GM19452 (cell line): ENCODE data around the gene DENND4C.
"Not testable (repeated sequence)": the region's sequence is repeated elsewhere in the genome, so short reads cannot be mapped to it uniquely, and the experiment has no call there.

ENCODE experiments used
- ATAC-seq: cut with Tn5 transposase; IDR thresholded peaks from one replicate; pipeline ENCODE4 v1.9.1; 2021; ENCODE audit not compliant: unreplicated experiment

Gene DENND4C

DNA sequence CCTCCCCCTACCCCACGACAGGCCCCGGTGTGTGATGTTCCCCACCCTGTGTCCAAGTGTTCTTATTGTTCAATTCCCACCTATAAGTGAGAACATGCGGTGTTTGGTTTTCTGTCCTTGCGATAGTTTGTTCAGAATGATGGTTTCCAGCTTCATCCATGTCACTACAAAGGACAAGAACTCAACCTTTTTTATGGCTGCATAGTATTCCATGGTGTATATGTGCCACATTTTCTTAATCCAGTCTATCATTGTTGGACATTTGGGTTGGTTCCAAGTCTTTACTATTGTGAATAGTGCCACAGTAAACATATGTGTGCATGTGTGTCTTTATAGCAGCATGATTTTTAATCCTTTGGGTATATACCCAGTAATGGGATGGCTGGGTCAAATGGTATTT, 35.1 kb downstream of the DENND4C start:
- ATAC-seq, result not testable (repeated sequence)

DNA sequence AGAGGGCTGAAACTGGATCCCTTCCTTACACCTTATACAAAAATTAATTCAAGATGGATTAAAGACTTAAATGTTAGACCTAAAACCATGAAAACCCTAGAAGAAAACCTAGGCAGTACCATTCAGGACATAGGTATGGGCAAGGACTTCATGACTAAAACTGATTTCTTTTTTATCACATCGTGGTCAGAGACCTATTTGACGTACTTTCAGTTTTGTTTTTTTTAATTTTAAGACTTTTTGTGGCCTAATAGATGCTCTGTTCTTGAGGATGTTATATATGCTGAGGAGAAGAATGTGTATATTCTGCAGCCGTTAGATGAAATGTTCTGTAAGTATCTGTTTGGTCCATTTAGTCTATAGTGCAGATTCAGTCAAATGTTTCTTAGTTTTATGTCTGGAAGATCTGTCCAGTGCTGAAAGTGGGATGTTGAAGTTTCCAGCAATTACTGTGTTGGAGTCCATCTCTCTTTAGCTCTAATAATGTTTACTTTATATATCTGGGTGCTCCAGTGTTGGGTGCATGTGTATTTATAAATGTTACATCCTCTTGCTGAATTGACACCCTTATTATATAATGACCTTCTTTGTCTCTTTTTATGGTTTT, 36.4 kb downstream of the DENND4C start:
- not testable (repeated sequence) for ATAC-seq

DNA sequence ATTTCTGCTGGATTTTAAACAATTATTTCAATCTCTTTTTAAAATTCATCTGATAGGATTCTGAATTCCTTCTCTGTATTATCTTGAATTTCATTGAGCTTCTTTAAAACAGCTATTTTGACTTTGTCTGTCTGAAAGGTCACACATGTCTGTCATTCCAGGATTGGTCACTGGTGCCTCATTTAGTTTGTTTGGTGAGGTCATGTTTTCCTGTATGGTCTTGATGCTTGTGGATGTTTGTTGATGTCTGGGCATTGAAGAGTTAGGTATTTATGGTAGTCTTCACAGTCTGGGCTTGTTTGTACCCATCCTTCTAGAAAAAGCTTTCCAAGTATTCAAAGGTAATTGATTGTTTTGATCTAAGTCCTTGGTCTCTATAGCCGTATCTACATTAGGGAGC, 39.1 kb downstream of the DENND4C start:
- no peak for ATAC-seq

DNA sequence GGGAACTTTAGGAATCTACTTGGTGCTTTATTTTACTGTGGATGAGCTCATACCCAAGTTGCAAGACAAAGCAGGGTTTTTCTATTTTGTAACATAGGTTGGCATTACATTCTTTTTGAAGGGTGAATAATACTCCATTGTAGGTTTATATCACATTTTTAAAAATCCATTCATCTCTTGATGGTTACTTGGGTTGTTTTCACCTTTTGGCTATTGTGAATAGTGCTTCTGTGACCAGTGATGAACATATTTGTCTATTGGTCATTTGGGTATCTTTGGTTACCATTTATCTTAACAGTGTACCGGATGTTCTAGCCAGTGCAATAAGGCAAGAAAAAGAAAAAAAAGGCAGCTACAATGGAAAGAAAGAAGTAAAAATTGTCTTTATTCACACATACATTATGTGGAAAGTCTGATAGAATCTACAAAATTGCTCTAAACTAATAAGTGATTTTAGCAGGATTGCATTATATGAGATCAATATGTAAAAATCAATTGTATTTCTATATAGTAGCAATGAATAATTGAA, 40.0 kb downstream of the DENND4C start:
- no peak for ATAC-seq

DNA sequence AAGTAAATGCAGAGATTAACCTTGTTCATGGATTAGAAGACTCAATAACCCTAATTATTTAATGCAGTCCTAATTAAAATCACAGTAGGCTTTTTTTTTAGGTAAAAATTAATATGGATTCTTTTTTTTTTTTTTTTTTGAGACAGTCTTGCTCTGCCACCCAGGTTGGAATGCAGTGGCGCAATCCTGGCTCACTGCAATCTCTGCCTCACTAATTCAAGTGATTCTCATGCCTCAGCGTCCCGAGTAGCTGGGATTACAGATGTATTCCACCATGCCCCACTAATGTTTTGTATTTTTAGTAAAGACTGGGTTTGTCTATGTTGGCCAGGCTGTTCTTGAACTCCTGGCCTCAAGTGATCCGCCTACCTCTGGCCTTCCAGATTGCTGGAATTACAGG, 40.6 kb downstream of the DENND4C start:
- ATAC-seq, result no peak

- ATAC-seq, result no peak
Measured at GRCh38 chr9:19281801-19282200, 51.3 kb downstream of the DENND4C start.

- ATAC-seq, result no peak
Measured at GRCh38 chr9:19283072-19283710, 52.7 kb downstream of the DENND4C start.

DNA sequence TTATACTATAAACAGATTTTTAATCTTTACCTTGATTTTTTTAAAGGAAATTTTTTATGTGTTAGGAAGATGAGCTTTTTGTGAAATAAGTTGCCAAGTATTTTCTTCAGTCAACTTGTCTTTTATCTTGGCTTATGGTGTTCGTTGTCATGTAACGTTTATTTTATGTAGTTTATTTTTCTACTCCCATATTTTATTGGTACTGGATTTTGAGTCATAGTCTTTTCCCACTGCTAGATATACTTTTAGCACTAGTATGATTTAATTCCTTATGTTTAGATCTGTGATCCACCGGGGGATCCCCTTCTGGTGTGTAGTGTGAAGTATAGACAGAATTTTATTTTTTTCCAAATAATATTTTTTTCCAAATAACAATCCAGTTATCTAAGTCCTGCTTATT, 54.2 kb downstream of the DENND4C start:
- no peak for ATAC-seq

- ATAC-seq, result no peak
Measured at GRCh38 chr9:19286634-19287188, 56.2 kb downstream of the DENND4C start.

- ATAC-seq, result no peak
Measured at GRCh38 chr9:19288081-19288480, 57.6 kb downstream of the DENND4C start.

DNA sequence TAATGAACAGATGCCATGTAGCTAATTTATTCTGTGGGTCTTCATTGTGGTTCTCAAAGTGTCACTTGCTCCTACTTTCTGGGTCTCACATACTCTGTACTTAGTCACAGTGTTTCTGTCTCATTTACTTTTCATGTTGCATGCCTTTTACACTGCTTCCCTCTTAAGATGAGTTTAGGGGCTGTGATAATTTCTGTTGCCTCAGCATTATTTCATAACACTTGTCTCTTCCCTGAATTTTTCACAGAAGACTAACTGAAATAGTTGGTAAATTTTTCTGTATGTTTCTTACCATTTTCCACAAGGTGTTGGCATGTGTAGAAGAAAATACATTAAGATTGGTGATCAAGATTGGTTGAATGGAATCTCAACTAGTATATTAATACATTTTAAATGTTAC, 59.6 kb downstream of the DENND4C start:
- no peak for ATAC-seq

GRCh38 chr9:19294219-19294618, 63.7 kb downstream of the DENND4C start:
- no peak for ATAC-seq

GRCh38 chr9:19298436-19299000, 68.0 kb downstream of the DENND4C start:
- no peak for ATAC-seq

- no peak for ATAC-seq
Measured at GRCh38 chr9:19303216-19303615, 72.7 kb downstream of the DENND4C start.

GRCh38 chr9:19306568-19306967, 76.1 kb downstream of the DENND4C start:
- ATAC-seq, result no peak

GRCh38 chr9:19310246-19310645, 79.8 kb downstream of the DENND4C start:
- no peak for ATAC-seq

GRCh38 chr9:19313573-19313972, 83.1 kb downstream of the DENND4C start:
- ATAC-seq, result no peak

- no peak for ATAC-seq
Measured at GRCh38 chr9:19320495-19320894, 90.0 kb downstream of the DENND4C start.

DNA sequence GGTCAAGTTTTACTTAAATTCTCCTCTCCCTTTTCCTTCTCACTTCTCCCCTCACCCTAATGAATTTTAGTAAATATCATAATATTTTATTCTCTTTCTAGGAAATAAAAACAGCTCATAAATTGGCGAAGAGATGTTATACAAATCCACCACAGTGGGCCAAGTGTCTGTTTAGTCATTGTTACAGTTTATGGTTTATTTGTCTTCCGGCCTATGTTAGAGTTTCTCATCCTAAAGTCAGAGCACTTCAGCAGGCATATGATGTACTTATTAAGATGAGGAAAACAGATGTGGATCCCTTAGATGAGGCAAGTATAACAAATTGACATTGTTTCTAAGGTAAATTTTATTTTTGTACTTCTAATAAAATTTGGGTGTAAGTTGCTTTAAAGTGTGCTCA, 101.4 kb downstream of the DENND4C start:
- ATAC-seq, result no peak

DNA sequence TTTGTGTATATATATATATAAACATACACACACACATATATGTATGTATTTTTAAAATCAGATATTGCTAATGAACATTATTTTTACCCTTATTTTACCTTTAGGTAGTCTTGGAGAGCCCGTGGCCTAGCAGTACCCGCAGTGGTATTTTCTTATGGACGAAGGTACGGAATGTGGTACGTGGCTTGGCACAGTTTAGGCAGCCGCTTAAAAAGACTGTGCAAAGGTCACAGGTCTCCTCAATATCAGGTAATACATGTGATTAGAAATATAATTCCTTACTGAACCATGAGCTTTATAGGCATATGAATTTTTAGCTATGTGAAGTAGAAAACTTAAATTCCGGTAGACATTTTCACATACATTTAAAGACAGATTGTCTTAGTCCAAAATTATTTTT, 105.7 kb downstream of the DENND4C start:
- ATAC-seq, result no peak

DNA sequence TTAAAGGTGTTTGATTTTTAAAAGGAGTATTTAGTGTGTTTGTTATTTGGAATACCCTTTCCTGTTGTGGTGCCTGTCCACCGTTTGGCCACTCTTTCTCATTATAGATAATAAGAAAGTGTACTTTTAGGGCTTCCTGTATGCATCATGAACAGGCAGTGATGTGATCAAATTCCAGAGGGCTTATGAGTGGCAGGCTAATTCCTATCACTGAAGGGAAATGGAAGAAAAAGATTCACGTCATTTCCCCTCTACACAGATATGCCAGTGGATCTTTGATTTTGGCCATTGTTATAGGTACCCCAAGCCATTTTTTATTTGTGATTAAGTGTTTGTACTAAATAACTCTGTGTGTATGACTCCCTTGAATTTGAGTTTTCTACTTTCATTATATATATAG, 112.5 kb downstream of the DENND4C start:
- no peak for ATAC-seq

- no peak for ATAC-seq
Measured at GRCh38 chr9:19358701-19359100, 128.2 kb downstream of the DENND4C start.
